Urinary bladder (tissue), 4 donors: ENCODE measurements around the gene ABCC3. TPM values are rescaled to one million over a fixed set of nuclear protein-coding genes. Genes with fewer than 3 reads are reported as not detected.

Experiments
- DNase-seq: peaks from one replicate; pipeline ENCODE4 v3.0.0-alpha.2; 2015; ENCODE audit errors: extremely low spot score
- H3K27ac ChIP-seq: one replicate; pipeline ENCODE4 v1.5.1; 2013; ENCODE audit warnings: low read depth, mild to moderate bottlenecking, moderate library complexity
- H3K36me3 ChIP-seq: one replicate; pipeline ENCODE4 v1.6.1; 2013; ENCODE audit warnings: mild to moderate bottlenecking, moderate library complexity; ENCODE audit not compliant: insufficient read depth
- H3K4me1 ChIP-seq: one replicate; pipeline ENCODE4 v1.6.1; 2013; ENCODE audit warnings: mild to moderate bottlenecking, moderate library complexity; ENCODE audit not compliant: insufficient read depth
- H3K4me3 ChIP-seq: one replicate; pipeline ENCODE4 v1.5.1; 2013; ENCODE audit warnings: low read depth, low read length
- WGBS: extraction: QIAGEN DNeasy Blood & Tissue Kit; methylation state at CpG from one replicate; pipeline ENCODE4 v1.1.7; 2013; 5-methylcytosine and 5-hydroxymethylcytosine counted together
- polyA plus RNA-seq: library from polyadenylated mRNA; stranded (reverse); fragments of 200-250 nt; gene quantifications from one replicate; pipeline ENCODE4 v1.2.3, GENCODE V29; 2013
- total RNA-seq: library from RNA; depleted of rRNA; stranded (reverse); fragments of >200 nt; gene quantifications from one replicate; pipeline ENCODE4 v1.2.3, GENCODE V29; 2014
- donor health status: healthy with polysubstance abuse.
- donor health status: healthy.

Gene ABCC3
- total and polyA plus RNA-seq, 2 donors: 6.9 to 13.4 TPM

- WGBS: 87% methylated on average over 21 of the region's 21 CpGs
- Histone ChIP-seq H3K4me3 (no peak overlapping the region), H3K36me3 (no peaks in the 10 kb centered on the region), H3K4me1 (no peaks in the 10 kb centered on the region), H3K27ac (no peak overlapping the region)
- no peak for DNase-seq
These were observed 39.8 kb upstream of the ABCC3 start for GRCh38 chr17:50594892-50595291.

- no peak for DNase-seq
- no peak overlapping the region for H3K4me3 ChIP-seq
- WGBS: 82% methylated on average over 34 of the region's 34 CpGs
- no peak overlapping the region for H3K27ac ChIP-seq
- no peaks in the 10 kb centered on the region for H3K36me3 ChIP-seq
- no peaks in the 10 kb centered on the region for H3K4me1 ChIP-seq
These were observed 38.3 kb upstream of the ABCC3 start for GRCh38 chr17:50596191-50597037.

GRCh38 chr17:50598487-50598886, 36.2 kb upstream of the ABCC3 start:
- Histone ChIP-seq H3K36me3 (no peaks in the 10 kb centered on the region), H3K4me3 (no peak overlapping the region), H3K4me1 (no peaks in the 10 kb centered on the region), H3K27ac (no peak overlapping the region)
- 90% methylated on average over 5 of the region's 5 CpGs for WGBS
- DNase-seq: no peak

DNA sequence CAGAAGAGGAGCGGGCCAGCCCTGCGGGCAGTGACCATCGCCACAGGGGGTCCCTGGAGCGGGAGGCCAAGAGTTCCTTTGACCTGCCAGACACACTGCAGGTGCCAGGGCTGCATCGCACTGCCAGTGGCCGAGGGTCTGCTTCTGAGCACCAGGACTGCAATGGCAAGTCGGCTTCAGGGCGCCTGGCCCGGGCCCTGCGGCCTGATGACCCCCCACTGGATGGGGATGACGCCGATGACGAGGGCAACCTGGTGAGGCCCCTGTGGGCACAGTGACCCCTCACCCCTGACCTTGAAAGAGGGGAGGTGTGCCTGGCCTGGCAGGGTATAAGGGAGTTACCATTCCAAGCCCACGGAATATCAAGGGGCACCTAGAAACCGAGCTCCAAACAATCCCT, 35.1 kb upstream of the ABCC3 start:
- no peaks in the 10 kb centered on the region for H3K4me1 ChIP-seq
- H3K4me3 ChIP-seq: no peak overlapping the region
- no peak for DNase-seq
- no peak overlapping the region for H3K27ac ChIP-seq
- H3K36me3 ChIP-seq: no peaks in the 10 kb centered on the region
- 94% methylated on average over 15 of the region's 15 CpGs for WGBS

DNA sequence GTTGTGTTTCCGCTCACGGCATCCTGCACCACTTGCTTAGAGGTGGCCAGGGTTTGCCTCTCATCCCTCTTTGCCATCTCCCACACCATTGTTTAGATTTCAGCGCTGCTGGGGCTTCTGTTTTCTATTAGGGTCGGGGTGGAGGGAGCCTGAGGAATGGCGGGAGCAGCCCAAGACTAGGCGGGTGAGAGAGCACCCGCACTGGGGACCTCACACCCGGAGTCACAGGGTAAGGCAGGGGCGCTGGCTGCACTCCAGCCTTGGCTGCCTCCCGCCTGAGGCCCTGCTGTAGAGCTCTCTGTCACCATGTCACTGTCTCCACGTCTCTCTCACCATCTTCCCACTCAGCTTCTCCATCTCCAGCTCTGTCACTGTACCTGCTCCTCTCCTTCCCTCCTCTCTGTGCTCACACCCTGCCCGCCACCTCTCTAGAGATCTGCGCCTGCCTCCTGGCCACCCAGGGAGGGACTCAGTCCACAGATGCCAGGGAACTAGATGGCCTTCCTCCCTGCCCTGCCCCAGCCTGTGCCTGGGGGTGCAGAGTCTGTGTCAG, 32.8 kb upstream of the ABCC3 start:
- H3K4me3 ChIP-seq: no peak overlapping the region
- no peaks in the 10 kb centered on the region for H3K36me3 ChIP-seq
- DNase-seq: no peak
- no peak overlapping the region for H3K27ac ChIP-seq
- 74% methylated on average over 13 of the region's 13 CpGs for WGBS
- no peaks in the 10 kb centered on the region for H3K4me1 ChIP-seq

- Histone ChIP-seq H3K4me1 (no peaks in the 10 kb centered on the region), H3K36me3 (no peaks in the 10 kb centered on the region), H3K27ac (no peak overlapping the region), H3K4me3 (no peak overlapping the region)
- no peak for DNase-seq
- WGBS: 96% methylated on average over 18 of the region's 18 CpGs
These were observed 31.8 kb upstream of the ABCC3 start for GRCh38 chr17:50602836-50603235.

- WGBS: 79% methylated on average over 9 of the region's 9 CpGs
- H3K36me3 ChIP-seq: no peaks in the 10 kb centered on the region
- no peak for DNase-seq
- no peaks in the 10 kb centered on the region for H3K4me1 ChIP-seq
- H3K27ac ChIP-seq: no peak overlapping the region
- no peak overlapping the region for H3K4me3 ChIP-seq
These were observed 31.3 kb upstream of the ABCC3 start for GRCh38 chr17:50603340-50603739.

- peak; percentile 94 for DNase-seq
- WGBS: 6% methylated on average over 13 of the region's 13 CpGs
- no peak overlapping the region for H3K27ac ChIP-seq
These were observed 30.2 kb upstream of the ABCC3 start for GRCh38 chr17:50604513-50604912.

DNA sequence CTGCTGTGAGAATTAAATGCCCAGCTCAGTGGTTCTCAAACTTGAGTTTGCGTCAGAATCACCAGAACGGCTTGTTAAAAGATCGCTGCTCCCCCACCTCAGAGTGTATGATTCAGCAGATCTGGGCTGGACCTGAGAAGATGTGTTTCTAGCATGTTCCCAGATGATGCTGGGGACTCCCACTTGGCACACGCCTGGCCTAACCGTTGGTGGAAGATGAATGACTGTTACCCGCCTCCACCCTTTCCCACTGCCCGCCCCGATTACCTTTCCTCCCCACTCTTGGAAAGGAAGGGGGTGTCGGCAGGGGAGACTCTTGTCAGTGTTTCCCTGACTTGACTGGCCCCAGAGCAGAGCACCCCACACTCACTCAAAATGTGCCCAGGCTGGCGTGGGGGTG, 29.3 kb upstream of the ABCC3 start:
- H3K36me3 ChIP-seq: no peaks in the 10 kb centered on the region
- no peak overlapping the region for H3K27ac ChIP-seq
- no peaks in the 10 kb centered on the region for H3K4me1 ChIP-seq
- DNase-seq: no peak
- H3K4me3 ChIP-seq: no peak overlapping the region
- 63% methylated on average over 10 of the region's 10 CpGs for WGBS

More at GRCh38 chr17:50604513-50604912, 30.2 kb upstream of the ABCC3 start:
- H3K36me3 ChIP-seq: no peaks in the 10 kb centered on the region
- no peaks in the 10 kb centered on the region for H3K4me1 ChIP-seq
- H3K4me3 ChIP-seq: no peak overlapping the region

GRCh38 chr17:50607522-50608175, 27.0 kb upstream of the ABCC3 start:
- WGBS: 92% methylated on average over 19 of the region's 19 CpGs
- no peak overlapping the region for H3K4me3 ChIP-seq
- H3K4me1 ChIP-seq: no peaks in the 10 kb centered on the region
- no peak overlapping the region for H3K27ac ChIP-seq
- no peaks in the 10 kb centered on the region for H3K36me3 ChIP-seq
- no peak for DNase-seq

GRCh38 chr17:50608700-50609379, 25.8 kb upstream of the ABCC3 start:
- no peak for DNase-seq
- Histone ChIP-seq H3K36me3 (no peaks in the 10 kb centered on the region), H3K4me1 (no peaks in the 10 kb centered on the region), H3K4me3 (no peak overlapping the region), H3K27ac (no peak overlapping the region)
- 85% methylated on average over 22 of the region's 22 CpGs for WGBS

DNA sequence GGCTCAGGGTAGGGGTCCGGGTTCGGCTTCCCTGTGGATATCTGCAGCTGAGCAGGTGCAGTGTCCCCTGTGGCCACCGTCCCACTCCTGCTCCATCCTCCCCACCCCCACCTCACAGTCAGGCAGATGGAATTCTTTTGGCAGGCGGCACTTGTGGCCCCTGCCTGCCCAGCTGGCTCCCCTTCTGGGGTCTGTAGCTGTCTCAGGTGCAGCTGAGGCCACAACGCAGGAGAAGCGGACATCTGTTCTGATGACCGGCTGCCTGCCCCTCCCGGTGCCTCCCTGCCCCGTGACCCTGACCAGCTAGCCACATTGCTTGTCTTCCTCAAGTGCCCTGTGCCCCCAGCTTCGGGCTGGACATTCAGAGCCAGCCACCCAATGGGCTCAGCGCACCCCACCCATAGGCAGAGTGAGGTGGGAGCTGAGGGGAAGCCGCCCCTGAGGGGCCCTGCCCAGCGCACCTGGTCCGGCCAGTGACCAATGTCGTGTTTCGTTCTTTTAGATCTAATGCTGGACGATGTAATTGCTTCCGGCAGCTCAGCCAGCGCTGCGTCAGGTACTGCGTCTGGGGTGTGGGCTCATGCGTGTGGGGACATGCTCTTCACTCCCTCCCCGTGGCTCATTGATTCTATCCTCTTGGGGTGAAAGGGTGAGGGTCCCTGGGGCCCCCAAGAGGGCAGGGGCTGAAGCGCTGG, 25.2 kb upstream of the ABCC3 start:
- WGBS: 84% methylated on average over 24 of the region's 24 CpGs
- no peaks in the 10 kb centered on the region for H3K36me3 ChIP-seq
- no peak overlapping the region for H3K27ac ChIP-seq
- H3K4me1 ChIP-seq: no peaks in the 10 kb centered on the region
- no peak overlapping the region for H3K4me3 ChIP-seq
- DNase-seq: no peak

DNA sequence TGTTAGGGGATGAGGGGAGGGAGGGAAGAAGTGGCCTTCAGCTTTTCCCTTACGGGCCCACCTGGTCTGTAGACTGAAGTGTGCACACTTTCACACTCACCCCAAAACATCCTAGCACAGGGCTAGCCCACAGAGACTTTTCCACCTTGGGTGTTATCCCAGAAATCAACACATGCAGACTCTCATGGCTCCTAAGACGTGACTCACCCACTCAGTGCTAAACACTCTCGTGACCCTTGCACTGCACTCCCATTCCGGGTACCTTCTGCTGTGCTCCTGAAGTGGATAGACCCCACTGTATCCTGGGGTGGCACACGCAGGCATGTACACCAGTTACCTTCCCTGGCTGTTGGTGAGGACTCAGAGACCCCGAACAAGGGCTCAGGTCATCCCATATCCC, 23.0 kb upstream of the ABCC3 start:
- 90% methylated on average over 6 of the region's 6 CpGs for WGBS

More for the DNA sequence above, 23.0 kb upstream of the ABCC3 start:
- DNase-seq: no peak
- H3K4me1 ChIP-seq: no peaks in the 10 kb centered on the region
- H3K4me3 ChIP-seq: no peak overlapping the region
- no peaks in the 10 kb centered on the region for H3K36me3 ChIP-seq
- no peak overlapping the region for H3K27ac ChIP-seq
